ENCODE data around the gene MAD1L1.

The MAD1L1 gene

DNA sequence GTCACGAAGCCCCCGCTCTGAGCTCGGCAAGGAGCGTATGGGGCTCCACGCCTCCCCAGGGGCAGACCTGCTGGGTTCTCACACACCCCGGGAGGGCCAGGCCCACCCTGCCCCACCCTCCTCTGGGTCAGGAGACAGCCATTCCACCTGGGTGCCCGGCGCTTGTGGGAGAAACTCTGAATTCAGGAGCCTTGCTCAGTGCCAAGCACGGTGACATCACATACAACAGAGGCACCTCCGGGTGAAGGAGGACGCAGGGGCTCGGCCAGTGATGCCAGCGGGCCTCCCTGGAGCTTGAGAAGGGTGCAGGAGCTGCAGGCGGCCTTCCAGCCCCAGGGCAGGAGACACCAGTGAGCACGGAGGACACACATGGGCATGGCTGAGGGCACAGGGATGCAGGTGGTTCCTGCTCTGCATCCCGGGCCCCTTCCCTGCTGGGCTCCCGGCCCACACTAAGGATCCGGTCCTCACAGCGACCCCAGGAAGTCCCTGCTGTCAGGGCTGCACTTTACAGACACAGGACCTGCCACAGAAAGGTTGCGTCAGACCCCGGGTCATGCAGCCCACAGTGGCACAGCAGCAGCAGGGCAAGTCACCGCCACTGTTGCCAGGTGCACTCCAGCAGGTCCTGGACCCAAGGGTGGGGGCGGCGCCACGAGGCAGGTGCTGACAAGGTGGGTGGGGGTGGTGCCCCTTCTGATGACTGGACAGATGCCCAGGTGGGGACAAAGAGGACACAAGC, 108.0 kb downstream of the MAD1L1 start:
- TF ChIP-seq, protein P1, sequence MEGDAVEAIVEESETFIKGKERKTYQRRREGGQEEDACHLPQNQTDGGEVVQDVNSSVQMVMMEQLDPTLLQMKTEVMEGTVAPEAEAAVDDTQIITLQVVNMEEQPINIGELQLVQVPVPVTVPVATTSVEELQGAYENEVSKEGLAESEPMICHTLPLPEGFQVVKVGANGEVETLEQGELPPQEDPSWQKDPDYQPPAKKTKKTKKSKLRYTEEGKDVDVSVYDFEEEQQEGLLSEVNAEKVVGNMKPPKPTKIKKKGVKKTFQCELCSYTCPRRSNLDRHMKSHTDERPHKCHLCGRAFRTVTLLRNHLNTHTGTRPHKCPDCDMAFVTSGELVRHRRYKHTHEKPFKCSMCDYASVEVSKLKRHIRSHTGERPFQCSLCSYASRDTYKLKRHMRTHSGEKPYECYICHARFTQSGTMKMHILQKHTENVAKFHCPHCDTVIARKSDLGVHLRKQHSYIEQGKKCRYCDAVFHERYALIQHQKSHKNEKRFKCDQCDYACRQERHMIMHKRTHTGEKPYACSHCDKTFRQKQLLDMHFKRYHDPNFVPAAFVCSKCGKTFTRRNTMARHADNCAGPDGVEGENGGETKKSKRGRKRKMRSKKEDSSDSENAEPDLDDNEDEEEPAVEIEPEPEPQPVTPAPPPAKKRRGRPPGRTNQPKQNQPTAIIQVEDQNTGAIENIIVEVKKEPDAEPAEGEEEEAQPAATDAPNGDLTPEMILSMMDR (IDR thresholded peaks at IDR 0.05; ENCODE audit: poor library complexity, severe bottlenecking) = no peak
- Histone ChIP-seq H3K4me3 (ENCODE audit: severe bottlenecking) (no peak overlapping the region), H3K9me3 (ENCODE audit: severe bottlenecking) (no peaks in the 10 kb centered on the region), H3K27me3 (ENCODE audit: insufficient read depth, poor library complexity, severe bottlenecking) (no peaks in the 10 kb centered on the region), H3K36me3 (ENCODE audit: low read depth) (no peaks in the 10 kb centered on the region), H3K4me1 (ENCODE audit: insufficient read depth, poor library complexity, severe bottlenecking) (no peaks in the 10 kb centered on the region), H3K27ac (ENCODE audit: poor library complexity, severe bottlenecking) (no peak overlapping the region)
- ATAC-seq (ENCODE audit: low read depth) = no peak
- no peak for DNase-seq (ENCODE audit: low spot score)

DNA sequence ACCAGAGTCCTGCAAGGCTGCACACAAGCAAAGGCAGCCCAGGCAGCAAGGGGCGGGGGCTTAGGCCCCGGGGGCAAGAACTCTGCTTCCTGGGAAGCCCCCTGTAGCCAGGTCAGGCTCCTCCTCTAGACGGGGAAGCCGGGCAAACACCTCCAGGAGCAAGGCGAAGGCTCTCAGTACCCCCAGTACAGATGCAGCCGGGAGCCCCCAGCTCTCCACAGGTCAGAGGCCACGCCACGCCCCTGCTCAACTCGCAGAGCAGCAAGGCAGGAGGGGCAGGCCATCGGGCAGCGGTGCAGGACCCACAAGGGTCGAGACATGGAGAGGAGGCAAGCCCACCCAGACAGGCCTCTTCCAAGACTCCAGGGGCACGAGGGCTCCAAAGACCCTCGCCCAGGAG, 108.8 kb downstream of the MAD1L1 start:
- DNase-seq (ENCODE audit: low spot score) (no peak), ATAC-seq (ENCODE audit: low read depth) (no peak)
- no peaks in the 10 kb centered on the region for H3K9me3 ChIP-seq (ENCODE audit: severe bottlenecking)
- H3K27me3 ChIP-seq (ENCODE audit: insufficient read depth, poor library complexity, severe bottlenecking) = no peaks in the 10 kb centered on the region
- H3K27ac ChIP-seq (ENCODE audit: poor library complexity, severe bottlenecking) = no peak overlapping the region
- no peaks in the 10 kb centered on the region for H3K4me1 ChIP-seq (ENCODE audit: insufficient read depth, poor library complexity, severe bottlenecking)
- TF ChIP-seq, protein P1 (IDR thresholded peaks at IDR 0.05; ENCODE audit: poor library complexity, severe bottlenecking) = no peak
- H3K36me3 ChIP-seq (ENCODE audit: low read depth) = no peaks in the 10 kb centered on the region
- no peak overlapping the region for H3K4me3 ChIP-seq (ENCODE audit: severe bottlenecking)

DNA sequence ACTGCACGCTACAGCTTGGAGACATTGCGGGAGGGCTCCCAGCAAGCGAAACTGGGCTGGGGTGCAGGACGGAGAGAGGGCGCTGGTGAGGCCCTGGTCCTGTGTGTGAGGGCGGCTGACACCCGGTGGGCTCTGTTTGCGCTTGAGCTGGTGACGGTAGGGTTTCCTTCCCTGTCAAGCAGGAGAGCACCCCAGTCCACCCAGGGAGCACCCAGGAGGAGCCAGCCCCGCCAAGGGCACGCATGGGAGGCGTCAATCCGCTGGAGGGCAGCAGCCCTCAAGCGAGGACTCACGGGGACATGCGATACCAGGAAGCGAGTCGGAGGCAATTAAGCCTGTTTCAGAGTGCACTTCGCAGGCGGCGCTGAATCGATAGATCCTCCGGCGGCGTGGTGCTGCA, 109.4 kb downstream of the MAD1L1 start:
- no peak overlapping the region for H3K27ac ChIP-seq (ENCODE audit: poor library complexity, severe bottlenecking)

DNA sequence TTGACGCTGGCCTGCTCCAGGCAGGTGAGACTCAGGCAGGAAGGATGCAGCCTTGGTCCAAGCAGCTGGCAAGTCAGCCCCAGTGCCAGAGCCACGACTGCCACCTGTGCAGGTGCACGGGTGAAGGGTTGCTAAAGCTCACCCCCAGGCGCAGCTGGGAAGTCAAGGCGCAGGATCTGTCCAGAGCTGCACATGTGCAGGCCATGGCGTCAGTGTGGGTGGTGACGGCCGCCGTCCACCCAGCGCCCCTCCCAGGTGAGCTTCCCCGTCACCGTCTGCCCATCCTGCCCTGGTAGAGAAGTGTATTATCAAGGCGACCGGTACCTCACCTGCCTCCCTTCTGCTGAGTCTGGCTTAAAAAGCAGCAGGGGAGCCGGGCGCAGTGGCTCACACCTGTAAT, 110.1 kb downstream of the MAD1L1 start:
- Histone ChIP-seq H3K4me1 (ENCODE audit: insufficient read depth, poor library complexity, severe bottlenecking) (no peaks in the 10 kb centered on the region), H3K9me3 (ENCODE audit: severe bottlenecking) (no peaks in the 10 kb centered on the region), H3K4me3 (ENCODE audit: severe bottlenecking) (no peak overlapping the region), H3K36me3 (ENCODE audit: low read depth) (no peaks in the 10 kb centered on the region), H3K27ac (ENCODE audit: poor library complexity, severe bottlenecking) (no peak overlapping the region), H3K27me3 (ENCODE audit: insufficient read depth, poor library complexity, severe bottlenecking) (no peaks in the 10 kb centered on the region)
- TF ChIP-seq, protein P1 (IDR thresholded peaks at IDR 0.05; ENCODE audit: poor library complexity, severe bottlenecking) = no peak
- DNase-seq (ENCODE audit: low spot score) (no peak), ATAC-seq (ENCODE audit: low read depth) (no peak)

More for the DNA sequence above, 109.4 kb downstream of the MAD1L1 start:
- DNase-seq (ENCODE audit: low spot score) (no peak), ATAC-seq (ENCODE audit: low read depth) (no peak)
- TF ChIP-seq, protein P1 (IDR thresholded peaks at IDR 0.05; ENCODE audit: poor library complexity, severe bottlenecking) = no peak
- Histone ChIP-seq H3K4me1 (ENCODE audit: insufficient read depth, poor library complexity, severe bottlenecking) (no peaks in the 10 kb centered on the region), H3K9me3 (ENCODE audit: severe bottlenecking) (no peaks in the 10 kb centered on the region), H3K4me3 (ENCODE audit: severe bottlenecking) (no peak overlapping the region), H3K36me3 (ENCODE audit: low read depth) (no peaks in the 10 kb centered on the region), H3K27me3 (ENCODE audit: insufficient read depth, poor library complexity, severe bottlenecking) (no peaks in the 10 kb centered on the region)

All from RWPE2 (cell line).